Trophoblast cell (in vitro differentiated cells and primary cell): ENCODE results near the gene CSMD2.
A peak's percentile ranks its signal among the peaks of the same experiment; 100 is the strongest.

Source experiments
- DNase-seq, 2 donors: peaks; one replicate each; pipeline ENCODE4 v3.0.0-alpha.2; 2016
- H2AFZ ChIP-seq: 2 replicates; pipeline ENCODE4 v1.6.1; 2013; ENCODE audit warnings: low read length, moderate library complexity, mild to moderate bottlenecking; ENCODE audit not compliant: insufficient read depth, poor library complexity
- H2AK5ac ChIP-seq: 2 replicates; pipeline ENCODE4 v1.6.1; 2013; ENCODE audit warnings: mild to moderate bottlenecking, low read length
- H2BK120ac ChIP-seq: 2 replicates; pipeline ENCODE4 v1.6.1; 2013; ENCODE audit warnings: low read length, mild to moderate bottlenecking, moderate library complexity; ENCODE audit not compliant: insufficient read depth, poor library complexity
- H2BK12ac ChIP-seq: 2 replicates; pipeline ENCODE4 v1.6.1; 2013; ENCODE audit warnings: mild to moderate bottlenecking, low read length, moderate library complexity
- H2BK5ac ChIP-seq: 2 replicates; pipeline ENCODE4 v1.6.1; 2013; ENCODE audit warnings: low read length, low read depth, moderate library complexity, mild to moderate bottlenecking; ENCODE audit not compliant: poor library complexity
- H3K14ac ChIP-seq: 2 replicates; pipeline ENCODE4 v1.6.1; 2013; ENCODE audit warnings: mild to moderate bottlenecking, low read length
- H3K18ac ChIP-seq: 2 replicates; pipeline ENCODE4 v1.6.1; 2013; ENCODE audit warnings: mild to moderate bottlenecking, low read length
- H3K23ac ChIP-seq: 2 replicates; pipeline ENCODE4 v1.6.1; 2013; ENCODE audit warnings: low read length
- H3K27ac ChIP-seq: 2 replicates; pipeline ENCODE4 v1.5.1; 2013; ENCODE audit warnings: low read depth, mild to moderate bottlenecking, inconsistent platforms, low read length, moderate library complexity
- H3K27me3 ChIP-seq: 2 replicates; pipeline ENCODE4 v1.6.1; 2013; ENCODE audit warnings: inconsistent platforms, mild to moderate bottlenecking, low read length, moderate library complexity; ENCODE audit not compliant: insufficient read depth
- H3K36me3 ChIP-seq, 2 experiments: 1 replicate in 1 of 2; 2 replicates in 1 of 2; pipeline ENCODE4 v1.6.1; 2013; ENCODE audit warnings: low read length in 2 of 2, mild to moderate bottlenecking in 2 of 2, moderate library complexity in 1 of 2; ENCODE audit not compliant: insufficient read depth in 2 of 2, control insufficient read depth in 1 of 2
- H3K4ac ChIP-seq: 2 replicates; pipeline ENCODE4 v1.6.1; 2013; ENCODE audit warnings: low read depth, mild to moderate bottlenecking, low read length, moderate library complexity
- H3K4me1 ChIP-seq, 2 experiments: 1 replicate in 1 of 2; 2 replicates in 1 of 2; pipeline ENCODE4 v1.6.1; 2013; ENCODE audit warnings: low read length in 2 of 2, mild to moderate bottlenecking in 2 of 2, moderate library complexity in 1 of 2; ENCODE audit not compliant: insufficient read depth in 2 of 2, control insufficient read depth in 1 of 2
- H3K4me2 ChIP-seq: 2 replicates; pipeline ENCODE4 v1.6.1; 2013; ENCODE audit warnings: inconsistent platforms, mild to moderate bottlenecking, low read length, moderate library complexity
- H3K4me3 ChIP-seq: 2 replicates; pipeline ENCODE4 v1.5.1; 2013; ENCODE audit warnings: mild to moderate bottlenecking, low read depth, low read length, inconsistent platforms
- H3K79me1 ChIP-seq: one replicate; pipeline ENCODE4 v1.6.1; 2013; ENCODE audit warnings: low read length
- H3K79me2 ChIP-seq: 2 replicates; pipeline ENCODE4 v1.6.1; 2013; ENCODE audit warnings: low read length, mild to moderate bottlenecking; ENCODE audit not compliant: control insufficient read depth, insufficient read depth, poor library complexity
- H3K9ac ChIP-seq: 2 replicates; pipeline ENCODE4 v1.6.1; 2013; ENCODE audit warnings: mild to moderate bottlenecking, low read length
- H3K9me3 ChIP-seq: 2 replicates; pipeline ENCODE4 v1.6.1; 2013; ENCODE audit warnings: low read depth, mild to moderate bottlenecking, control low read depth, inconsistent platforms, low read length; ENCODE audit not compliant: insufficient read depth
- H4K12ac ChIP-seq: 2 replicates; pipeline ENCODE4 v1.6.1; 2013; ENCODE audit warnings: low read depth, mild to moderate bottlenecking, low read length, moderate library complexity
- H4K8ac ChIP-seq: 2 replicates; pipeline ENCODE4 v1.6.1; 2013; ENCODE audit warnings: low read depth, mild to moderate bottlenecking, low read length, moderate library complexity
- H4K91ac ChIP-seq: one replicate; pipeline ENCODE4 v1.6.1; 2013; ENCODE audit warnings: low read depth, mild to moderate bottlenecking, low read length, moderate library complexity
- WGBS: extraction: QIAGEN DNeasy Blood & Tissue Kit; methylation state at CpG from one replicate; pipeline ENCODE4 v1.1.7; 2013; ENCODE audit warnings: missing lambda C conversion rate; ENCODE audit not compliant: insufficient read length, insufficient coverage; ENCODE audit errors: extremely low coverage; 5-methylcytosine and 5-hydroxymethylcytosine counted together

CSMD2 gene

DNA sequence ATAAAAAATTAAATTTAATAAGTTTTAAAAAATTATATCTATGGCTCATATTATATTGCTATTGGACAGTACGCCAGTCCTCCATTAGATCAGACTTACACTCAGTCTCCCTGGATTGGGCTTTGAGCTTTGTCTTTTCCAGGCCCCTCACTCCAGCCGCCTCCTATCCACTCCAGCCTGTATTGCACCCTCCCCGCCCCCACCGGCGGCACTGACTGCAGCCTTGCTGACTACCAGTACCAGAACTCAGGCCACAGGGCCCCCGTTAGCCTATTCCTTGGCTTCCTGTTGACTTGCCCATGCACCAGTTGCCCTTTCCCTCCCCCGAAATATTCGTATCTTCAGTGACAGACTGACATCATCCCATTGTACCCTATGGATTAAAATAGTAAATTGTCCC, 127.9 kb downstream of the CSMD2 start:
- no peak overlapping the region for H2AK5ac ChIP-seq
- H3K27ac ChIP-seq: no peak overlapping the region
- peaks cover 1% of the 10 kb centered on the region for H3K9me3 ChIP-seq
- no peak overlapping the region for H4K12ac ChIP-seq
- no peak overlapping the region for H3K4me3 ChIP-seq
- peaks cover 0 to 2% of the 10 kb centered on the region in 2 experiments for H3K4me1 ChIP-seq
- H3K79me1 ChIP-seq: no peaks in the 10 kb centered on the region
- H4K8ac ChIP-seq: no peak overlapping the region
- no peaks in the 10 kb centered on the region for H3K27me3 ChIP-seq
- H3K79me2 ChIP-seq: no peaks in the 10 kb centered on the region
- no peak for DNase-seq
- H3K18ac ChIP-seq: no peak overlapping the region
- H3K36me3 ChIP-seq: no peaks in the 10 kb centered on the region
- H4K91ac ChIP-seq: no peak overlapping the region
- H3K4ac ChIP-seq: no peak overlapping the region
- H3K9ac ChIP-seq: no peak overlapping the region
- H2AFZ ChIP-seq: no peak overlapping the region
- no peak overlapping the region for H3K4me2 ChIP-seq
- no peak overlapping the region for H3K23ac ChIP-seq
- H2BK12ac ChIP-seq: no peak overlapping the region
- no peak overlapping the region for H3K14ac ChIP-seq
- H2BK120ac ChIP-seq: no peak overlapping the region
- no CpG with 5 or more reads among the region's 8 CpGs for WGBS
- H2BK5ac ChIP-seq: no peak overlapping the region

DNA sequence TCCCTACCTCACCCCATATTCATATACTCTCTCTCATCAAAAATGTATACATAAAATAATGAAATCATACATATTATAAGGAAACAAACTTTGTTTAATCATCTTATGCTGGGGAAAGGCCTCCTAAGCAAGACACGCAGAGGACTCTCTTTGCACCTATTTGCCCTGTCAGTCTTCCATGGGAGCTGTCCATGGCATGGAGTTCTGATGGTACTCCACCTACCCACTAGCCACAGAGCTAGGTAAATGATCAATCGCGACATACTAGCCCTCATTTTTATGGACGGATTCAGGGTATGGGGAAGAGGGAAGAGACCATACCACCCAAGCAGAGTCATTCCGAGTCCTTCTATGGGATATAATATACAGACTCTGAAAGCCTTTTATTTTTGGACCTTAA, 131.0 kb downstream of the CSMD2 start:
- H3K9me3 ChIP-seq: peaks cover under 1% of the 10 kb centered on the region
- no peak overlapping the region for H3K27ac ChIP-seq
- WGBS: no CpG with 5 or more reads among the region's 5 CpGs
- H3K79me2 ChIP-seq: no peaks in the 10 kb centered on the region
- H3K4me2 ChIP-seq: no peak overlapping the region
- no peak overlapping the region for H2AK5ac ChIP-seq
- H3K9ac ChIP-seq: no peak overlapping the region
- H2BK120ac ChIP-seq: no peak overlapping the region
- H2BK12ac ChIP-seq: no peak overlapping the region
- no peak overlapping the region for H3K18ac ChIP-seq
- no peaks in the 10 kb centered on the region for H3K36me3 ChIP-seq
- no peak overlapping the region for H4K12ac ChIP-seq
- no peaks in the 10 kb centered on the region for H3K79me1 ChIP-seq
- no peak overlapping the region for H3K4me3 ChIP-seq
- H3K23ac ChIP-seq: no peak overlapping the region
- H2BK5ac ChIP-seq: no peak overlapping the region
- H3K14ac ChIP-seq: no peak overlapping the region
- no peak overlapping the region for H4K8ac ChIP-seq
- no peak overlapping the region for H4K91ac ChIP-seq
- peaks cover 0 to under 1% of the 10 kb centered on the region in 2 experiments for H3K4me1 ChIP-seq
- H3K4ac ChIP-seq: no peak overlapping the region
- no peaks in the 10 kb centered on the region for H3K27me3 ChIP-seq
- no peak overlapping the region for H2AFZ ChIP-seq
- DNase-seq: no peak

DNA sequence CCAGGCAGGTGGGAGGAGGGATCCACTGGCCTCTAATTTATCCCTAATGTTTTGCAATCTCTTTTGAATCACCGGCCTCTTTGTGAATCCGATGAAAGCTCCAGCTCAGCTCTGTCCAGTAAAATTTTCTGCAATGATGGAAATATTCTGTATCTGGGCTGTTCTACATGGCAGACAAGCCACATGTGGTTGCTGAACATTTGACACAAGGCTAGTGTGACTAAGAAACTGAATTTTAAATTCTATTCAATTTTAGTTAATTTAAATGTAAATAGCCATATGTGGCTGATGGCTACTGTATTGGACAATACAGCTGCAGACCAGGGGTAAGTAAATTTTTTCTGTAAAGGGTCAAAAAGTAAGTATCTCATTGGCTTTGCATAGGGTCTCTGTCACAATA, 135.1 kb downstream of the CSMD2 start:
- H3K4me2 ChIP-seq: no peak overlapping the region
- peak overlapping the region; percentile 38 for H3K9ac ChIP-seq
- H3K9me3 ChIP-seq: no peaks in the 10 kb centered on the region
- H2BK12ac ChIP-seq: no peak overlapping the region
- WGBS: no CpG with 5 or more reads among the region's 2 CpGs
- H2AFZ ChIP-seq: no peak overlapping the region
- H3K36me3 ChIP-seq: no peaks in the 10 kb centered on the region
- H3K79me1 ChIP-seq: no peaks in the 10 kb centered on the region
- H4K91ac ChIP-seq: no peak overlapping the region
- no peak for DNase-seq
- H3K4me3 ChIP-seq: no peak overlapping the region
- H3K27ac ChIP-seq: no peak overlapping the region
- H3K4me1 ChIP-seq: no peaks in the 10 kb centered on the region
- H4K8ac ChIP-seq: no peak overlapping the region
- no peak overlapping the region for H4K12ac ChIP-seq
- no peak overlapping the region for H3K4ac ChIP-seq
- no peak overlapping the region for H3K14ac ChIP-seq
- H3K23ac ChIP-seq: no peak overlapping the region
- no peaks in the 10 kb centered on the region for H3K27me3 ChIP-seq
- H2AK5ac ChIP-seq: no peak overlapping the region
- no peaks in the 10 kb centered on the region for H3K79me2 ChIP-seq
- no peak overlapping the region for H3K18ac ChIP-seq
- no peak overlapping the region for H2BK5ac ChIP-seq
- no peak overlapping the region for H2BK120ac ChIP-seq

DNA sequence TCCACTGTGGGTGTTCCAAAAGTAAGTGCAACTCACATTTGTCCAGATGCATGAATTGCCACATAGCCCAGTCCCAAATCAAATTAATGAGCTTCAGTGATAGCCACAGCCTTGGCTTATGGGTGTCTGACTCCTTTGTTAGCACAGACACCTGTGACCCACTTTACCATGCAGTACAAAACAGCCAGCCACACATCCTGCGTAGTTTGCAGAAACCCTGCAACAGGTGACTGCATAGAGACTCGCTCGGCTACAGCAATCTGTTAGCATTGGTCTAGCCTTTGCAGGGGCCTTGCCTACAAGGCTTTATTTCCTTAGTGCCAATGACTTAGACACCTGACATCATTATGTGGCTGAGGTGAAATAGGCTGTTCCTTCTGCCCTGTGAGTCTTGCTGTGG, 135.5 kb downstream of the CSMD2 start:
- H3K9me3 ChIP-seq: no peaks in the 10 kb centered on the region
- no peak overlapping the region for H3K18ac ChIP-seq
- no peak overlapping the region for H2AK5ac ChIP-seq
- no peaks in the 10 kb centered on the region for H3K36me3 ChIP-seq
- DNase-seq: peak in 1 of 2 donors; percentile 24
- H3K27me3 ChIP-seq: no peaks in the 10 kb centered on the region
- WGBS: no CpG with 5 or more reads among the region's 3 CpGs
- H2BK12ac ChIP-seq: no peak overlapping the region
- H3K79me2 ChIP-seq: no peaks in the 10 kb centered on the region
- no peak overlapping the region for H2BK120ac ChIP-seq
- H2AFZ ChIP-seq: no peak overlapping the region
- H3K4ac ChIP-seq: no peak overlapping the region
- no peaks in the 10 kb centered on the region for H3K4me1 ChIP-seq
- H3K27ac ChIP-seq: no peak overlapping the region
- H4K12ac ChIP-seq: no peak overlapping the region
- H3K79me1 ChIP-seq: no peaks in the 10 kb centered on the region
- H2BK5ac ChIP-seq: no peak overlapping the region
- H4K91ac ChIP-seq: no peak overlapping the region
- no peak overlapping the region for H3K14ac ChIP-seq
- no peak overlapping the region for H3K4me3 ChIP-seq
- peak overlapping the region; percentile 38 for H3K9ac ChIP-seq
- no peak overlapping the region for H4K8ac ChIP-seq
- no peak overlapping the region for H3K4me2 ChIP-seq
- no peak overlapping the region for H3K23ac ChIP-seq
